Measurements from ENCODE around the gene SULT1A1.

- TF ChIP-seq CTCF (IDR thresholded peaks at IDR 0.05; ENCODE audit: insufficient read depth, low read length) = no peak
- no peak for TF ChIP-seq POLR2AphosphoS5 (IDR thresholded peaks at IDR 0.05; ENCODE audit: low read depth)
These were observed 36.9 kb downstream of the SULT1A1 start for GRCh38 chr16:28572696-28573510.

All from HL-60 (cell line).